DMS53 (cell line): ENCODE results near the gene AGPAT3.
A peak's percentile ranks its signal among the peaks of the same experiment; 100 is the strongest.
"Not testable (repeated sequence)": the region's sequence is repeated elsewhere in the genome, so short reads cannot be mapped to it uniquely, and the experiment has no call there.

Source experiments
- DNase-seq: peaks from one replicate; lab custom pipeline; 2025; lab: John Stamatoyannopoulos, UW

AGPAT3 gene, protein sequence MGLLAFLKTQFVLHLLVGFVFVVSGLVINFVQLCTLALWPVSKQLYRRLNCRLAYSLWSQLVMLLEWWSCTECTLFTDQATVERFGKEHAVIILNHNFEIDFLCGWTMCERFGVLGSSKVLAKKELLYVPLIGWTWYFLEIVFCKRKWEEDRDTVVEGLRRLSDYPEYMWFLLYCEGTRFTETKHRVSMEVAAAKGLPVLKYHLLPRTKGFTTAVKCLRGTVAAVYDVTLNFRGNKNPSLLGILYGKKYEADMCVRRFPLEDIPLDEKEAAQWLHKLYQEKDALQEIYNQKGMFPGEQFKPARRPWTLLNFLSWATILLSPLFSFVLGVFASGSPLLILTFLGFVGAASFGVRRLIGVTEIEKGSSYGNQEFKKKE

GRCh38 chr21:43864962-43865539 lies at the start of gene AGPAT3:
AGPAT3 (plus strand) TSS chr21:43865223; CDS start chr21:43959682, 94,459 bp downstream.
- DNase-seq = peak; percentile 66

DNA sequence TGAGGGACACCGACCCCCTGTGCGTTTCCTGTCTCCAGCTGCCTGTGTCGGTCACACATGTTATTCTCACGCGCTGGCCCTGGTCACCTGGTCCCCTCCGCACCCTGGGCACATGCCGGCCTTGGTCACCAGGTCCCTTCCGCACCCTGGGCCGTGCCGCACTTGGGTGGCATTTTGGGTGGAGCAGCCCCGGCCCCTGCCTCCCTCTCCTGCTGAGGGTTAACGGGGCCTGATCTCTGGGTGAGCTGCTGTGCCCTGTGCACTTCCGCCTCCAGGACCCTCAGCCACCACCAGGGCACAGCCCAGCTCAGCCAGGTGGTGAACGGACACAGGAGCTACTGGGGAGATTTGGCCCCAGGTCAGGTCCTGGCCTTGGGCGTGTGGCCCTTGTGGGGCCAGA lies 49.0 kb upstream of the AGPAT3 start:
- DNase-seq = no peak

DNA sequence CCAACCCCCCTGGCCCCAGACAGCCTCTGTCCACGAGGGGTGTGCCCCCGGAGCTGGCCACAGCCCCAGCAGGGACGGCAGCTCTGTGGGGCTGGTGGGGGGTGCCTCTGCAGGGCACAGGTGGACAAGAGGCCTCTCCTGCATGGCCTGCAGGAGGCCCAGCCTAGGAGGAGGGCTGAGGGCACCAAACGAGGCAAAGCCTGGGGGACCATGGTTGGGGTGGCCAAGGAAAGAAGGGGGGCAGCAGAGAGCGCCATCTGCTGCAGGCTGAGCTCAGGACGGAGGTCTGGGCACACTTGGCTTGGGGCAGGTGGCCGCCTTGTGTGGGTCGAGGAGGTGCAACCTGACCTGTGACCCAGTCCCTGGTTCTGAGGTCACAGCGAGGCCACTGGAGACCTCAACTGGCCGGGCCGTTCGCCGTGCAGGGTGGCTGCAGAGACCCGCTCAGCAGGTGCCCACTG lies 48.4 kb upstream of the AGPAT3 start:
- DNase-seq = no peak

- no peak for DNase-seq
Observed at GRCh38 chr21:43817157-43818086, 47.6 kb upstream of the AGPAT3 start.

DNA sequence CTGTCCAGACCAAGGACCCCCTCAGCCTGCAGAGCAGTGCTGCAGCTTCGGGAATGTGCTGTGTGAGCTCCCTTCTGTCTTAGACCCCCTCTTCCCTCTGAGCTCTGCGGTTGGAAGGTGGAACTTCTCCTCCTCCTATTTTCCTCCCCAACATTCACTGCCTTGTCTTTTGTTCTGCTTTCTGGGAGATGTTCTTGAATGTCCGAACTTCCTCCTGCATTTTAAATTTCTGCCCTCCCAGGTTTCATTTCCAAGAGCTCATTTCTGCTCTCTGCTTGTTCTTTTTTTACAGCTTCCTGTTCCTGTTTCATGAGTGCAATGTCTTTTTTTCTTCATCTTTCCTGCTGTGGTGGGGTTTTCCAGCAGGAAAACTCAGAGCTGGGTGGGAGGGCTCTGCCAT lies 46.3 kb upstream of the AGPAT3 start:
- DNase-seq = no peak

DNA sequence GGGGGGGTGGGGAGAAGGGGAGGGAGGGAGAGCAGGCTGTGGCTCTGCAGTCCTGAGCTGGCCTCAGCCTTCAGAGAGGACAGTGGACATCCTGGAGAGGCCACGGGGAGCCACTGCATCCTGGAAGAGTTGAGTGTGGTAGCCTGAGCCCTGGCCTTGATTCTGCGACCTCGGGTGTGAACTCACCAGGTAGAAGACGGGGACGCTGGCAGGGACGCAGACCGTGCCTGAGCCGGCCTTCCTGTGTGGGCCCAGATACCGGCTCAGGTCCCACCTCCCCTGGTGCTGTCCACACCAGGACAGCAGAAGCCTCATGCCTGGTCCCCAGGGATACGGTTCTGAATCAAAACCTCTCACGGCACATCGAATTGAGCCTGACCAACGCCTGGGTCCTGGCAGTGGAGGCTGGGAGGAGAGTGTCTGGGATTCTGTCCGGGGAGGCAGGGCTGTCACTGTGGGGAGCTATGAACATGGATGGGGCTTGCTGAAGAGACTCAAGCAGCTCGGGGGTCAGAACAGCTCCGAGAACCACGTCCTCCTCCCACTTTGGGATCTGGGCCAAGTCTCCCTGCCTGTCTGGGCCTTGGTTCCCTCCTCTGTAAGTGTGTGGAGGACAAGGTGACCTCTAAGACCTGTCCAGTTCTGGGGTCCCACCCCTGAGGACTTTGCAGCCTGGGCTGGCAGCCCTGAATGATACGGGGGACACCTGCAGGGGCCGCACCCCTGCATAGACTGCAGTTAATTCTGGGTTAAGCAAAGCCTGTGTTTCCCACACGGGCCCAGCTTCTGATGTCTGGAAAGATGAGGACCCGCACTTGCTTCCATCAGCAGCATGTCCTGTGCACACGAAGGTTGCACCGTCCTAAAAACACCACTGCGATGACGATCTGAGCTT lies 45.3 kb upstream of the AGPAT3 start:
- DNase-seq = no peak

GRCh38 chr21:43820466-43820865 lies 44.6 kb upstream of the AGPAT3 start:
- no peak for DNase-seq

GRCh38 chr21:43822166-43822565 lies 42.9 kb upstream of the AGPAT3 start:
- not testable (repeated sequence) for DNase-seq

DNA sequence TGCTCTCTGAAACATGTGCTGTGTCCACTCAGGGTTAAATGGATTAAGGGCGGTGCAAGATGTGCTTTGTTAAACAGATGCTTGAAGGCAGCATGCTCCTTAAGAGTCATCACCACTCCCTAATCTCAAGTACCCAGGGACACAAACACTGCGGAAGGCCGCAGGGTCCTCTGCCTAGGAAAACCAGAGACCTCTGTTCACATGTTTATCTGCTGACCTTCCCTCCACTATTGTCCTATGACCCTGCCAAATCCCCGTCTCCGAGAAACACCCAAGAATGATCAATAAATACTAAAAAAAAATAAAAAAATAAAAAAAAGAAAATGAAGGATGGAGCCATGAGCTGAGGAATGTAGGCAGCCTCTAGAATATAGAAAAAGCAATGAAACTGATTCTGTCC lies 42.3 kb upstream of the AGPAT3 start:
- not testable (repeated sequence) for DNase-seq

DNA sequence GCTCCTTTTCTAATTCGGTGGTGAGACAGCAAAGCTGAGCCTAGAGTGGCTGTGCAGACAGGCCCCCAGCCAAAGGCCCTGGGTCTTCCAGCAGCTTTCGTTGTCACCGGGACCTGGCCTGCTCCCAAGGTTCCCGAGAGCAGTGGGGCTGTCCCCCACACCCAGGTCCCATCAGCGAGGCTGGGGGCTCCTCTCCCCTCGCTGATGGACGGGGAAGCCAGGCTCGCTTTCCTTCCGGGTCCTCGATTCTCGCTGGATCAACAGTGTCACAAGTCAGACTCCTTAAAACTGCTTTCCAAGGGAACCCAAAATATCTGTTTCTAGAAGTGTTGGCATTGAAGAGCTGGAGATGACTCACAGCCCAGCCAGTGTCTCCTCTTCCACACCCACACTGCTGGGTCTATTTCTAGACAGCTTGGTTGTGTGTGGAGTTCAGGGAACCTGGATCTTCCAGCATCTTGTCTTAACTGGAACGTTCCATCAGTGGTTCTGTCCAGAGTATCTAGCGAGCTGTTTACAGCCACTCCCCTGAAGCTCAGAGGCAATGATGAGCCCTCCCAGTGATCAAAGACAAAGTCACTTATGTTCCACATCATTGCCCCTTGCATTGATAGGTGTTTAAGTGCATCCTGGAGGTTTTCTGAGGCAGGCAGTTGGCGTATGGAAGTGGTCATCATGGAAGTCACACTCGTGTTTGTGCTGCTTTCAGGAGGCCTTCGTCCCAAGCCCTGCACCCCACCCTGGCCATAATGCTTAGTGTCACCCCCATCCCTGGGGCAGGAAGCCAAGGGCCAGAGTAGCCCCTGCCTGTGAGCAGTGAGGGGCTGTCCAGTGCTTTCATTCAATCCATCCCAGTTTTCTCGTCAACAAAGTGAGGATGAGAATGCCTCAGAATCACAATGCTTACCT lies 40.4 kb upstream of the AGPAT3 start:
- DNase-seq = peak; percentile 38

GRCh38 chr21:43825242-43825935 lies 39.6 kb upstream of the AGPAT3 start:
- no peak for DNase-seq

GRCh38 chr21:43825936-43826622 lies 38.9 kb upstream of the AGPAT3 start:
- peak; percentile 80 for DNase-seq

GRCh38 chr21:43826623-43826974 lies 38.4 kb upstream of the AGPAT3 start:
- no peak for DNase-seq

GRCh38 chr21:43827015-43827611 lies 37.9 kb upstream of the AGPAT3 start:
- peak; percentile 73 for DNase-seq

DNA sequence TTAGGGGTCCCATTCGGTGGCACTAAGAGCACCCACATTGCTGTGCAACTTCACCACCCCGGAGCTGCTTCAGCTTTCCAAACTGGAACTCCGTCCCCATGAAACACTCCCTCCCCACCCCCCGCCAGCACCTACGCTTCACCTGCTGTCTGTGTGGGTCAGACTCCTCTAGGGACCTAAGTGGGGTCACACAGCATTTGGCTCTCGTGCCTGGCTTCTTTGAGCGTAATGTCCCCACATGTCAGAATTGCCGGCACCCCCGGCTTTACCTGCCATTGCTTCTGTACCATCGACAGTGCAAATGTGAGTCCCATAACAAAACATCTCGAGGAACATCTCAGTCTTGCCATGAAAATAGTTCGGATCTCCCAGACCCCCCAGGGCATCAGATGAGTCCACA lies 35.9 kb upstream of the AGPAT3 start:
- no peak for DNase-seq

- DNase-seq = peak; percentile 44
Observed at GRCh38 chr21:43829575-43830119, 35.4 kb upstream of the AGPAT3 start.

DNA sequence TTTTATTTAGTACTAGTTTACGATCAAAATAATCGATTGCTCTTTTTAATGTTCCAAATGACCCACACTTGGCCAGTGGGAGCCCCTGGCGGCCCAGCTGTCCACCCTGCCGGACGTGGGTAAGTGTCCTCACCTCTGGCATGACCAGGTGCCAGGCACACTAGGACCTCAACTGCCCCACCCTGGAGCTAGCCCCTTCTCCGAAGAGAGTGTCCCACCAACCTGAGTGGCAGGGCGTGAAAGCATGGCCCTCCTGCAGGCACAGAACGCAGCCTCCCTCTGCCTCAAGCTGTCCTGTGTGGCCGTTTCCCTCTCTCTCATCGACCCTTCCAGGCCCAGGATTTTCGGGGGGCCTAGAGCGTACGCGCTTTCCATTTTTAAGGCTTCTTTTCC lies 32.9 kb upstream of the AGPAT3 start:
- DNase-seq = no peak

- no peak for DNase-seq
Observed at GRCh38 chr21:43832648-43833047, 32.4 kb upstream of the AGPAT3 start.
